ENCODE results near the gene CARD10.

Gene CARD10

DNA sequence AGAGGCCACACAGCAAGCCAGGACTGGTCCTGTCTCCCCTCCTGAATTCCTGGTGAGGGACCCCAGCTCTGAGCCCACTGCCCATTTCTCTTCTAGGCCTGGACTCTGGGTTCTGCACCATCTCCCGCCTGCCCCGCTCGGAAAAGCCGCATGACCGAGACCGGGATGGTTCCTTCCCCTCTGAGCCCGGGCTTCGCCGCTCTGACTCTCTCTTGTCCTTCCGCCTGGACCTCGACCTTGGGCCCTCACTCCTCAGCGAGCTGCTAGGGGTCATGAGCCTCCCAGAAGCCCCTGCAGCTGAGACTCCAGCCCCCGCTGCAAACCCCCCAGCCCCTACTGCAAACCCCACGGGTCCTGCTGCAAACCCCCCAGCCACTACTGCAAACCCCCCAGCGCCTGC is 48.8 kb upstream of the CARD10 start:
- peaks cover 65% of the 10 kb centered on the region for H3K27me3 ChIP-seq (ENCODE audit: insufficient read depth, low read length, poor library complexity, severe bottlenecking)
- H3K79me2 ChIP-seq (ENCODE audit: insufficient read depth, low read length) = no peaks in the 10 kb centered on the region
- H3K4me2 ChIP-seq (ENCODE audit: low read depth, low read length, poor library complexity, severe bottlenecking) = no peak overlapping the region
- no peak overlapping the region for H2AFZ ChIP-seq (ENCODE audit: low read length)
- H3K9me2 ChIP-seq (replicated peaks; ENCODE audit: low read depth, low read length) = no peaks in the 10 kb centered on the region
- H3K4me3 ChIP-seq (ENCODE audit: low read length, poor library complexity, severe bottlenecking) = no peak overlapping the region
- H3K4me1 ChIP-seq (ENCODE audit: insufficient read depth, low read length, poor library complexity, severe bottlenecking) = peaks cover 15% of the 10 kb centered on the region
- TF ChIP-seq EZH2phosphoT487 (IDR thresholded peaks at IDR 0.05; ENCODE audit: borderline replicate concordance) = no peak
- TF ChIP-seq, protein P1, sequence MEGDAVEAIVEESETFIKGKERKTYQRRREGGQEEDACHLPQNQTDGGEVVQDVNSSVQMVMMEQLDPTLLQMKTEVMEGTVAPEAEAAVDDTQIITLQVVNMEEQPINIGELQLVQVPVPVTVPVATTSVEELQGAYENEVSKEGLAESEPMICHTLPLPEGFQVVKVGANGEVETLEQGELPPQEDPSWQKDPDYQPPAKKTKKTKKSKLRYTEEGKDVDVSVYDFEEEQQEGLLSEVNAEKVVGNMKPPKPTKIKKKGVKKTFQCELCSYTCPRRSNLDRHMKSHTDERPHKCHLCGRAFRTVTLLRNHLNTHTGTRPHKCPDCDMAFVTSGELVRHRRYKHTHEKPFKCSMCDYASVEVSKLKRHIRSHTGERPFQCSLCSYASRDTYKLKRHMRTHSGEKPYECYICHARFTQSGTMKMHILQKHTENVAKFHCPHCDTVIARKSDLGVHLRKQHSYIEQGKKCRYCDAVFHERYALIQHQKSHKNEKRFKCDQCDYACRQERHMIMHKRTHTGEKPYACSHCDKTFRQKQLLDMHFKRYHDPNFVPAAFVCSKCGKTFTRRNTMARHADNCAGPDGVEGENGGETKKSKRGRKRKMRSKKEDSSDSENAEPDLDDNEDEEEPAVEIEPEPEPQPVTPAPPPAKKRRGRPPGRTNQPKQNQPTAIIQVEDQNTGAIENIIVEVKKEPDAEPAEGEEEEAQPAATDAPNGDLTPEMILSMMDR (conservative IDR thresholded peaks at IDR 0.05; ENCODE audit: low read length) = no peak
- no peaks in the 10 kb centered on the region for H3F3A ChIP-seq (ENCODE audit: low read depth)
- no peak overlapping the region for H3K9ac ChIP-seq (ENCODE audit: low read depth, low read length, poor library complexity, severe bottlenecking)
- H3K36me3 ChIP-seq (ENCODE audit: insufficient read depth, low read length) = no peaks in the 10 kb centered on the region
- no peaks in the 10 kb centered on the region for H3K9me3 ChIP-seq (ENCODE audit: insufficient read depth, low read depth, low read length)
- H4K20me1 ChIP-seq (ENCODE audit: insufficient read depth, low read length, poor library complexity, severe bottlenecking) = peaks cover 3% of the 10 kb centered on the region

DNA sequence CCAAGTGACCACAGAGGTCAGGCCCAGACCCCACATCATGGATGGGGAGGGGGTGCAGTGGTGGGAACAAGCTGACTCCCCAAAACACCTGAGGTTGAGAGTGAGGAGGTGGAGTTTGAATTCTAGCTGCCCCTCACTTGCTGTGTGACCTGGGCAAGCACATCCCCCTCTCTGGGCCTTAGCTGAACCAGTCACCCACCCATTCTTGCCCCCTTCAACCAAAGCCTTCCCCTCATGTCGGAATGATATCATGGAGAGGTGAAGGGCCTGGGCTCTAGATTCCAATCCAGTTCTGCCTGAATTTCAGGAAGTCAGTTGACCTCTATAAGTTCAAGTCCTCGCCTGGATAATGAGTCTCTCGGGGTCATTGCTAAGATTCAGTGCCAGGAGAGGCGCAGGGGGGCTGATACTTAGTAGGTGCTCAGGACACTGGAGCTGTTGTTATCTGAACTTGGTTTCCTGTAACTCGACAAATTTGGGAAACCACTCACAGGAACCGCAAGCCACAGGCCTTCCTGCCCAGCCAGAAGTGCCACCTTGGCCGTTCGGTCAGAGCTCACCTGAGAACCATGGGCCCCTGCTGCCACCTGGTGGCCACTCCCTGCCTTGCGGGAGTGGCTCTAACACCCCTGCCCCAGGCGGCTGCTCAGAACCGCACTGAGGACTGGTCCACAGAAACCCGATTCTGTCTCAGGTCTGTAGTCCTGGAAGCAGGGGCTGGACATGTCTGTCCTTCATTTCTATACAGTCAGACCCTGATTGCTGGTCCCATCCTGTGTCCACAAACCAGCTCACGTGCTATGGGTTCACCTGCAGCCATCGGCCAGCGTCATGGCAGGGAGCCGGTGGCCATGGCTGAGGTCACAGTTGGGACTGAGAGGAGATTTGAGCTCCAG is 47.9 kb upstream of the CARD10 start:
- H3K36me3 ChIP-seq (ENCODE audit: insufficient read depth, low read length) = no peaks in the 10 kb centered on the region
- H3K27me3 ChIP-seq (ENCODE audit: insufficient read depth, low read length, poor library complexity, severe bottlenecking) = peaks cover 65% of the 10 kb centered on the region
- peaks cover 3% of the 10 kb centered on the region for H4K20me1 ChIP-seq (ENCODE audit: insufficient read depth, low read length, poor library complexity, severe bottlenecking)
- H3K9me3 ChIP-seq (ENCODE audit: insufficient read depth, low read depth, low read length) = no peaks in the 10 kb centered on the region
- H3F3A ChIP-seq (ENCODE audit: low read depth) = no peaks in the 10 kb centered on the region
- H3K79me2 ChIP-seq (ENCODE audit: insufficient read depth, low read length) = no peaks in the 10 kb centered on the region
- TF ChIP-seq, protein P1 (conservative IDR thresholded peaks at IDR 0.05; ENCODE audit: low read length) = peak; percentile 99
- peak; percentile 89 for TF ChIP-seq EZH2phosphoT487 (IDR thresholded peaks at IDR 0.05; ENCODE audit: borderline replicate concordance)
- H3K4me2 ChIP-seq (ENCODE audit: low read depth, low read length, poor library complexity, severe bottlenecking) = peak overlapping the region; percentile 50
- H3K4me3 ChIP-seq (ENCODE audit: low read length, poor library complexity, severe bottlenecking) = peak overlapping the region; percentile 36
- H3K9me2 ChIP-seq (replicated peaks; ENCODE audit: low read depth, low read length) = no peaks in the 10 kb centered on the region
- H3K4me1 ChIP-seq (ENCODE audit: insufficient read depth, low read length, poor library complexity, severe bottlenecking) = peaks cover 15% of the 10 kb centered on the region
- no peak overlapping the region for H2AFZ ChIP-seq (ENCODE audit: low read length)
- no peak overlapping the region for H3K9ac ChIP-seq (ENCODE audit: low read depth, low read length, poor library complexity, severe bottlenecking)

DNA sequence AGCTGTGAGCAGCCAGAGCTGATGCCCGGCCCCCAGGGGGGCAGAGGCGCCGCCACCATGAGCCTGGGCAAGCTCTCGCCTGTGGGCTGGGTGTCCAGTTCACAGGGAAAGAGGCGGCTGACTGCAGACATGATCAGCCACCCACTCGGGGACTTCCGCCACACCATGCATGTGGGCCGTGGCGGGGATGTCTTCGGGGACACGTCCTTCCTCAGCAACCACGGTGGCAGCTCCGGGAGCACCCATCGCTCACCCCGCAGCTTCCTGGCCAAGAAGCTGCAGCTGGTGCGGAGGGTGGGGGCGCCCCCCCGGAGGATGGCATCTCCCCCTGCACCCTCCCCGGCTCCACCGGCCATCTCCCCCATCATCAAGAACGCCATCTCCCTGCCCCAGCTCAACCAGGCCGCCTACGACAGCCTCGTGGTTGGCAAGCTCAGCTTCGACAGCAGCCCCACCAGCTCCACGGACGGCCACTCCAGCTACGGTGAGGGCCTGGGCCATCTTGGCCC is 47.2 kb upstream of the CARD10 start:
- peak overlapping the region; percentile 50 for H3K4me2 ChIP-seq (ENCODE audit: low read depth, low read length, poor library complexity, severe bottlenecking)
- peaks cover 15% of the 10 kb centered on the region for H3K4me1 ChIP-seq (ENCODE audit: insufficient read depth, low read length, poor library complexity, severe bottlenecking)
- TF ChIP-seq, protein P1 (conservative IDR thresholded peaks at IDR 0.05; ENCODE audit: low read length) = no peak
- TF ChIP-seq EZH2phosphoT487 (IDR thresholded peaks at IDR 0.05; ENCODE audit: borderline replicate concordance) = no peak
- H3F3A ChIP-seq (ENCODE audit: low read depth) = no peaks in the 10 kb centered on the region
- H3K9ac ChIP-seq (ENCODE audit: low read depth, low read length, poor library complexity, severe bottlenecking) = no peak overlapping the region
- no peaks in the 10 kb centered on the region for H3K36me3 ChIP-seq (ENCODE audit: insufficient read depth, low read length)
- no peak overlapping the region for H2AFZ ChIP-seq (ENCODE audit: low read length)
- no peaks in the 10 kb centered on the region for H3K9me2 ChIP-seq (replicated peaks; ENCODE audit: low read depth, low read length)
- H3K9me3 ChIP-seq (ENCODE audit: insufficient read depth, low read depth, low read length) = no peaks in the 10 kb centered on the region
- peaks cover 61% of the 10 kb centered on the region for H3K27me3 ChIP-seq (ENCODE audit: insufficient read depth, low read length, poor library complexity, severe bottlenecking)
- peak overlapping the region; percentile 36 for H3K4me3 ChIP-seq (ENCODE audit: low read length, poor library complexity, severe bottlenecking)
- peaks cover 3% of the 10 kb centered on the region for H4K20me1 ChIP-seq (ENCODE audit: insufficient read depth, low read length, poor library complexity, severe bottlenecking)
- H3K79me2 ChIP-seq (ENCODE audit: insufficient read depth, low read length) = no peaks in the 10 kb centered on the region

All from Loucy (cell line).